ENCODE results near the gene ELF2.
"Not testable (repeated sequence)": the region's sequence is repeated elsewhere in the genome, so short reads cannot be mapped to it uniquely, and the experiment has no call there.

ELF2 gene

GRCh38 chr4:139200506-139200905 lies 23.5 kb upstream of the ELF2 start:
- Mint-ChIP-seq H3K27ac (no peak overlapping the region), H3K36me3 (ENCODE audit: low read depth) (no peaks in the 10 kb centered on the region), H3K9me3 (no peaks in the 10 kb centered on the region), H3K4me3 (no peak overlapping the region), H3K4me1 (ENCODE audit: low read depth) (no peaks in the 10 kb centered on the region), H3K27me3 (peaks cover 4% of the 10 kb centered on the region)

- Mint-ChIP-seq H3K27ac (no peak overlapping the region), H3K27me3 (peaks cover 4% of the 10 kb centered on the region), H3K9me3 (no peaks in the 10 kb centered on the region), H3K4me1 (ENCODE audit: low read depth) (no peaks in the 10 kb centered on the region), H3K4me3 (no peak overlapping the region), H3K36me3 (ENCODE audit: low read depth) (no peaks in the 10 kb centered on the region)
Measured at GRCh38 chr4:139200102-139200501, 23.1 kb upstream of the ELF2 start.

GRCh38 chr4:139197214-139197613 lies 20.2 kb upstream of the ELF2 start:
- H3K27ac Mint-ChIP-seq; H3K27me3 Mint-ChIP-seq; H3K36me3 Mint-ChIP-seq (ENCODE audit: low read depth); H3K4me1 Mint-ChIP-seq (ENCODE audit: low read depth); H3K4me3 Mint-ChIP-seq; H3K9me3 Mint-ChIP-seq: not testable (repeated sequence)

- Mint-ChIP-seq H3K36me3 (ENCODE audit: low read depth) (no peaks in the 10 kb centered on the region), H3K4me1 (ENCODE audit: low read depth) (no peaks in the 10 kb centered on the region), H3K4me3 (no peak overlapping the region), H3K27me3 (peaks cover 4% of the 10 kb centered on the region), H3K9me3 (no peaks in the 10 kb centered on the region), H3K27ac (no peak overlapping the region)
Measured at GRCh38 chr4:139196462-139196861, 19.4 kb upstream of the ELF2 start.

- Mint-ChIP-seq H3K36me3 (ENCODE audit: low read depth) (no peaks in the 10 kb centered on the region), H3K9me3 (no peaks in the 10 kb centered on the region), H3K4me3 (no peak overlapping the region), H3K27me3 (no peaks in the 10 kb centered on the region), H3K4me1 (ENCODE audit: low read depth) (no peaks in the 10 kb centered on the region), H3K27ac (no peak overlapping the region)
Measured at GRCh38 chr4:139191373-139191772, 14.4 kb upstream of the ELF2 start.

GRCh38 chr4:139189972-139190371 lies 13.0 kb upstream of the ELF2 start:
- no peak overlapping the region for H3K27ac Mint-ChIP-seq
- no peaks in the 10 kb centered on the region for H3K9me3 Mint-ChIP-seq
- H3K36me3 Mint-ChIP-seq (ENCODE audit: low read depth) = no peaks in the 10 kb centered on the region
- no peaks in the 10 kb centered on the region for H3K27me3 Mint-ChIP-seq
- H3K4me1 Mint-ChIP-seq (ENCODE audit: low read depth) = no peaks in the 10 kb centered on the region
- H3K4me3 Mint-ChIP-seq = no peak overlapping the region

- Mint-ChIP-seq H3K27me3 (no peaks in the 10 kb centered on the region), H3K36me3 (ENCODE audit: low read depth) (no peaks in the 10 kb centered on the region), H3K9me3 (no peaks in the 10 kb centered on the region), H3K4me3 (no peak overlapping the region), H3K4me1 (ENCODE audit: low read depth) (no peaks in the 10 kb centered on the region), H3K27ac (no peak overlapping the region)
Measured at GRCh38 chr4:139189417-139189749, 12.4 kb upstream of the ELF2 start.

- no peak overlapping the region for H3K4me3 Mint-ChIP-seq
- no peaks in the 10 kb centered on the region for H3K36me3 Mint-ChIP-seq (ENCODE audit: low read depth)
- no peaks in the 10 kb centered on the region for H3K27me3 Mint-ChIP-seq
- no peaks in the 10 kb centered on the region for H3K4me1 Mint-ChIP-seq (ENCODE audit: low read depth)
- no peaks in the 10 kb centered on the region for H3K9me3 Mint-ChIP-seq
- H3K27ac Mint-ChIP-seq = no peak overlapping the region
Measured at GRCh38 chr4:139188648-139189416, 11.8 kb upstream of the ELF2 start.

GRCh38 chr4:139184129-139184528 lies 7.1 kb upstream of the ELF2 start:
- Mint-ChIP-seq H3K27ac (no peak overlapping the region), H3K4me1 (ENCODE audit: low read depth) (no peaks in the 10 kb centered on the region), H3K4me3 (no peak overlapping the region), H3K36me3 (ENCODE audit: low read depth) (no peaks in the 10 kb centered on the region), H3K27me3 (peaks cover 3% of the 10 kb centered on the region), H3K9me3 (no peaks in the 10 kb centered on the region)

GRCh38 chr4:139177869-139178619 lies 1.0 kb upstream of the ELF2 start:
- H3K27me3 Mint-ChIP-seq = peaks cover 15% of the 10 kb centered on the region
- peaks cover 14% of the 10 kb centered on the region for H3K4me1 Mint-ChIP-seq (ENCODE audit: low read depth)
- H3K9me3 Mint-ChIP-seq = no peaks in the 10 kb centered on the region
- H3K36me3 Mint-ChIP-seq (ENCODE audit: low read depth) = no peaks in the 10 kb centered on the region
- H3K27ac Mint-ChIP-seq = peak overlapping the region; percentile 33
- peak overlapping the region; percentile 81 for H3K4me3 Mint-ChIP-seq

- Mint-ChIP-seq H3K27ac (peak overlapping the region; percentile 82), H3K4me1 (ENCODE audit: low read depth) (peaks cover 20% of the 10 kb centered on the region), H3K9me3 (no peaks in the 10 kb centered on the region), H3K27me3 (peaks cover 15% of the 10 kb centered on the region), H3K4me3 (peak overlapping the region; percentile 84), H3K36me3 (ENCODE audit: low read depth) (no peaks in the 10 kb centered on the region)
Measured at GRCh38 chr4:139176302-139177048, 543 bp downstream of the ELF2 start.

GRCh38 chr4:139175646-139176301 lies 1.2 kb downstream of the ELF2 start:
- Mint-ChIP-seq H3K27me3 (peaks cover 12% of the 10 kb centered on the region), H3K9me3 (no peaks in the 10 kb centered on the region), H3K4me1 (ENCODE audit: low read depth) (peaks cover 20% of the 10 kb centered on the region), H3K36me3 (ENCODE audit: low read depth) (no peaks in the 10 kb centered on the region), H3K27ac (peak overlapping the region; percentile 82), H3K4me3 (peak overlapping the region; percentile 84)

- Mint-ChIP-seq H3K36me3 (ENCODE audit: low read depth) (no peaks in the 10 kb centered on the region), H3K4me3 (no peak overlapping the region), H3K27ac (no peak overlapping the region), H3K27me3 (peaks cover 12% of the 10 kb centered on the region), H3K9me3 (no peaks in the 10 kb centered on the region), H3K4me1 (ENCODE audit: low read depth) (peaks cover 12% of the 10 kb centered on the region)
Measured at GRCh38 chr4:139171876-139172691, 4.9 kb downstream of the ELF2 start.

- no peak overlapping the region for H3K4me3 Mint-ChIP-seq
- no peak overlapping the region for H3K27ac Mint-ChIP-seq
- no peaks in the 10 kb centered on the region for H3K9me3 Mint-ChIP-seq
- no peaks in the 10 kb centered on the region for H3K36me3 Mint-ChIP-seq (ENCODE audit: low read depth)
- peaks cover 10% of the 10 kb centered on the region for H3K27me3 Mint-ChIP-seq
- H3K4me1 Mint-ChIP-seq (ENCODE audit: low read depth) = peaks cover 12% of the 10 kb centered on the region
Measured at GRCh38 chr4:139170932-139171331, 6.1 kb downstream of the ELF2 start.

Measured in stimulated activated naive CD8-positive, alpha-beta T cell treated with anti-CD3 and anti-CD28 coated beads, Interleukin-15, Interleukin-2, amounts not matched to agents 100 ng/mL and 50 ng/mL, for 24 hours (primary cell).